GM21526 (cell line): ENCODE measurements around the gene MAP3K20.
"Not testable (repeated sequence)": the region's sequence is repeated elsewhere in the genome, so short reads cannot be mapped to it uniquely, and the experiment has no call there.

Experiments used
- ATAC-seq: cut with Tn5 transposase; IDR thresholded peaks from one replicate; pipeline ENCODE4 v1.9.1; 2021; ENCODE audit warnings: moderate library complexity; ENCODE audit not compliant: unreplicated experiment, low FRiP score

The MAP3K20 gene

GRCh38 chr2:173118395-173118794 is 42.7 kb downstream of the MAP3K20 start:
- ATAC-seq: no peak

- ATAC-seq: no peak
Observed at GRCh38 chr2:173119069-173119807, 43.6 kb downstream of the MAP3K20 start.

GRCh38 chr2:173119944-173120343 is 44.3 kb downstream of the MAP3K20 start:
- ATAC-seq: no peak

GRCh38 chr2:173122936-173123335 is 47.3 kb downstream of the MAP3K20 start:
- no peak for ATAC-seq

GRCh38 chr2:173124441-173124840 is 48.8 kb downstream of the MAP3K20 start:
- no peak for ATAC-seq

GRCh38 chr2:173126819-173127218 is 51.2 kb downstream of the MAP3K20 start:
- no peak for ATAC-seq

GRCh38 chr2:173128132-173128531 is 52.5 kb downstream of the MAP3K20 start:
- ATAC-seq: not testable (repeated sequence)

- no peak for ATAC-seq
Observed at GRCh38 chr2:173130496-173131465, 55.1 kb downstream of the MAP3K20 start.

- no peak for ATAC-seq
Observed at GRCh38 chr2:173132531-173132930, 56.9 kb downstream of the MAP3K20 start.

- ATAC-seq: no peak
Observed at GRCh38 chr2:173134703-173135102, 59.1 kb downstream of the MAP3K20 start.

GRCh38 chr2:173136067-173136466 is 60.4 kb downstream of the MAP3K20 start:
- ATAC-seq: no peak

GRCh38 chr2:173136599-173136998 is 61.0 kb downstream of the MAP3K20 start:
- ATAC-seq: no peak

GRCh38 chr2:173137610-173138009 is 62.0 kb downstream of the MAP3K20 start:
- no peak for ATAC-seq

- ATAC-seq: no peak
Observed at GRCh38 chr2:173138962-173139361, 63.3 kb downstream of the MAP3K20 start.

GRCh38 chr2:173141666-173142065 is 66.0 kb downstream of the MAP3K20 start:
- no peak for ATAC-seq

- no peak for ATAC-seq
Observed at GRCh38 chr2:173145454-173145853, 69.8 kb downstream of the MAP3K20 start.

- no peak for ATAC-seq
Observed at GRCh38 chr2:173146590-173146989, 70.9 kb downstream of the MAP3K20 start.

- ATAC-seq: no peak
Observed at GRCh38 chr2:173148520-173148919, 72.9 kb downstream of the MAP3K20 start.

GRCh38 chr2:173149491-173149890 is 73.8 kb downstream of the MAP3K20 start:
- ATAC-seq: peak; percentile 80

GRCh38 chr2:173150087-173150486 is 74.4 kb downstream of the MAP3K20 start:
- ATAC-seq: no peak

GRCh38 chr2:173150963-173151362 is 75.3 kb downstream of the MAP3K20 start:
- no peak for ATAC-seq
